Testis (tissue), 3 donors: ENCODE measurements around the gene MFAP3. TPM values are rescaled to one million over a fixed set of nuclear protein-coding genes. Genes with fewer than 3 reads are reported as not detected.
"Not testable (repeated sequence)": the region's sequence is repeated elsewhere in the genome, so short reads cannot be mapped to it uniquely, and the experiment has no call there.

ENCODE experiments used
- DNase-seq: peaks from one replicate; pipeline ENCODE4 v3.0.0-alpha.2; 2019
- H3K27ac ChIP-seq, 2 donors: fragments of 200-600 bp; sonication (generic); one replicate each; pipeline ENCODE4 v1.5.1; 2019
- H3K27me3 ChIP-seq: fragments of 200-600 bp; sonication (generic); one replicate; pipeline ENCODE4 v1.5.1; 2019
- H3K36me3 ChIP-seq: fragments of 200-600 bp; sonication (generic); one replicate; pipeline ENCODE4 v1.5.1; 2017; ENCODE audit warnings: low read depth; ENCODE audit errors: missing control alignments
- H3K4me1 ChIP-seq: fragments of 200-600 bp; sonication (generic); one replicate; pipeline ENCODE4 v1.5.1; 2019
- H3K4me3 ChIP-seq, 2 donors: fragments of 200-600 bp; sonication (generic); one replicate each; pipeline ENCODE4 v1.5.1; 2017 to 2019
- H3K9me3 ChIP-seq: fragments of 200-600 bp; sonication (generic); one replicate; pipeline ENCODE4 v1.5.1; 2017
- CTCF ChIP-seq, 3 experiments: fragments of 450-650 bp in 2 of 3; fragments of 200-600 bp in 1 of 3; sonication (generic) in 1 of 3; IDR thresholded peaks; one replicate each; pipeline ENCODE4 v1.5.1; 2016 to 2019; ENCODE audit warnings: antibody characterized with exemption in 3 of 3, mild to moderate bottlenecking in 2 of 3, moderate library complexity in 1 of 3
- POLR2A ChIP-seq: fragments of 450-650 bp; IDR thresholded peaks from one replicate; pipeline ENCODE4 v1.6.1; 2017; ENCODE audit warnings: antibody characterized with exemption, mild to moderate bottlenecking, moderate library complexity
- WGBS, 2 donors: methylation state at CpG; one replicate each; pipeline ENCODE4 v1.1.5; 2018; 5-methylcytosine and 5-hydroxymethylcytosine counted together
- intact Hi-C: fragments of 100-400 bp; cut with DNase I; formaldehyde crosslinking; loops from one replicate; pipeline ENCODE4 v1.15.1; 2023; ENCODE audit warnings: low total_unique reads
- polyA plus RNA-seq: library from polyadenylated mRNA; stranded (reverse); fragments of 350-450 nt; fragmentation: Illumina TruSeq; extraction: RNeasy Lipid Tissue Mini Kit (QIAGEN cat#74804); gene quantifications from one replicate; pipeline ENCODE4 v1.2.3, GENCODE V29; 2014; ENCODE audit warnings: low read depth, low replicate concordance; ENCODE audit not compliant: insufficient read depth
- total RNA-seq, 2 donors: library from RNA; depleted of rRNA; stranded (reverse); fragments of >200 nt; gene quantifications; one replicate each; pipeline ENCODE4 v1.2.3, GENCODE V29; 2016

MFAP3 gene
- total and polyA plus RNA-seq, 3 donors from 2014 or later, result 18.5 to 31.5 (median 30.0) TPM

- WGBS, 2 donors, result 66 to 69% methylated on average over 3 of the region's 3 CpGs
- Histone ChIP-seq H3K36me3 (no peaks in the 10 kb centered on the region), H3K27me3 (no peaks in the 10 kb centered on the region), H3K9me3 (no peaks in the 10 kb centered on the region), H3K4me1 (no peaks in the 10 kb centered on the region), H3K27ac (no peak overlapping the region), H3K4me3 (no peak overlapping the region)
- intact Hi-C loops, result no loop called here
- no peak for DNase-seq
- TF ChIP-seq POLR2A, result no peak
- TF ChIP-seq CTCF (IDR thresholded peaks at IDR 0.05), result no peak
Observed at GRCh38 chr5:154010660-154011059, 28.1 kb upstream of the MFAP3 start.

- H3K9me3 ChIP-seq, result no peaks in the 10 kb centered on the region
- no peaks in the 10 kb centered on the region for H3K36me3 ChIP-seq
- H3K27me3 ChIP-seq, result no peaks in the 10 kb centered on the region
- no peak overlapping the region for H3K27ac ChIP-seq
- no peak for DNase-seq
- H3K4me1 ChIP-seq, result no peaks in the 10 kb centered on the region
- 91 to 98% methylated on average over 4 of the region's 4 CpGs for WGBS, 2 donors
- intact Hi-C loops, result no loop called here
- no peak overlapping the region for H3K4me3 ChIP-seq
- no peak for TF ChIP-seq POLR2A
- no peak for TF ChIP-seq CTCF (IDR thresholded peaks at IDR 0.05)
Observed at GRCh38 chr5:154015071-154015693, 23.6 kb upstream of the MFAP3 start.

GRCh38 chr5:154018919-154019318, 19.8 kb upstream of the MFAP3 start:
- DNase-seq, H3K36me3 ChIP-seq, H3K9me3 ChIP-seq, intact Hi-C loops, H3K27me3 ChIP-seq, H3K4me3 ChIP-seq, H3K27ac ChIP-seq, H3K4me1 ChIP-seq: not testable (repeated sequence)
- WGBS, 2 donors, result 88 to 100% methylated on average over 1 of the region's 1 CpG

- Histone ChIP-seq H3K36me3 (no peaks in the 10 kb centered on the region), H3K4me1 (no peaks in the 10 kb centered on the region), H3K4me3 (no peak overlapping the region), H3K27ac (no peak overlapping the region), H3K27me3 (no peaks in the 10 kb centered on the region), H3K9me3 (no peaks in the 10 kb centered on the region)
- no peak for DNase-seq
- intact Hi-C loops, result no loop called here
- no peak for TF ChIP-seq CTCF (IDR thresholded peaks at IDR 0.05)
- TF ChIP-seq POLR2A, result no peak
Observed at GRCh38 chr5:154025951-154026350, 12.8 kb upstream of the MFAP3 start.

DNA sequence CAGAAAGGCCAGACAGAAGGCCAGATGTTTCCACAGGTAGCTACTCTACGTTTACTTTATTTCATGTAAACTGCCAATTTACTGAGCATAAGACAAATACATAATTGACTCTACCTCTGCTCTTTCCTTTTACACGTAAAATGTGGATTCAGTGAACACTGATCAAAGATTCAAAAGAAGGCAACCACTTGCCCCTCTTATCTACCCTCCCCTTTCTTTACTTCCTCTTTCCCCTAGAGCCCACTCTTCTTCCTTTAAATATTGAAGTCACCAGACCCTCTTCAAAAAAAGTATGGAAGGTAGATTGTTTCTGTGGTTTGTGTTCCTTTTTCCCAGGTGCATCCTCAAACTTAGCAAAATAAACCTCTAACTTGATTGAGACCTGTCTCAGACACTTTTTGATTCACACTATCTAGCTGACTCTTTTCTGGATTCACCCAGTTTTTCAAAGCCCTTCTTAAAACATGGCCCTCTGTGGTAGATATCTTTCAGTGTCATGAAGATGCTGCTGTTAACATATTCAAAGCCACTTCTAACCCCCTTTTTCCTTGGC, 6.8 kb upstream of the MFAP3 start:
- H3K36me3 ChIP-seq, result no peaks in the 10 kb centered on the region
- no peak for DNase-seq
- H3K27ac ChIP-seq, result no peak overlapping the region
- no peaks in the 10 kb centered on the region for H3K9me3 ChIP-seq
- H3K4me3 ChIP-seq, result no peak overlapping the region
- H3K4me1 ChIP-seq, result no peaks in the 10 kb centered on the region
- 87 to 92% methylated on average over 2 of the region's 2 CpGs for WGBS, 2 donors
- intact Hi-C loops, result no loop called here
- no peaks in the 10 kb centered on the region for H3K27me3 ChIP-seq
- TF ChIP-seq CTCF (IDR thresholded peaks at IDR 0.05), result no peak
- no peak for TF ChIP-seq POLR2A
